Measurements from ENCODE around the gene ABCB4. TPM values are rescaled to one million over a fixed set of nuclear protein-coding genes. Genes with fewer than 3 reads are reported as not detected.

The ABCB4 gene
- 1 to 10 TPM in 2 of 4 donors, under 1 TPM in 1, not detected in 1; 0.29 to 2.4 (median 1.1) TPM for total RNA-seq

DNA sequence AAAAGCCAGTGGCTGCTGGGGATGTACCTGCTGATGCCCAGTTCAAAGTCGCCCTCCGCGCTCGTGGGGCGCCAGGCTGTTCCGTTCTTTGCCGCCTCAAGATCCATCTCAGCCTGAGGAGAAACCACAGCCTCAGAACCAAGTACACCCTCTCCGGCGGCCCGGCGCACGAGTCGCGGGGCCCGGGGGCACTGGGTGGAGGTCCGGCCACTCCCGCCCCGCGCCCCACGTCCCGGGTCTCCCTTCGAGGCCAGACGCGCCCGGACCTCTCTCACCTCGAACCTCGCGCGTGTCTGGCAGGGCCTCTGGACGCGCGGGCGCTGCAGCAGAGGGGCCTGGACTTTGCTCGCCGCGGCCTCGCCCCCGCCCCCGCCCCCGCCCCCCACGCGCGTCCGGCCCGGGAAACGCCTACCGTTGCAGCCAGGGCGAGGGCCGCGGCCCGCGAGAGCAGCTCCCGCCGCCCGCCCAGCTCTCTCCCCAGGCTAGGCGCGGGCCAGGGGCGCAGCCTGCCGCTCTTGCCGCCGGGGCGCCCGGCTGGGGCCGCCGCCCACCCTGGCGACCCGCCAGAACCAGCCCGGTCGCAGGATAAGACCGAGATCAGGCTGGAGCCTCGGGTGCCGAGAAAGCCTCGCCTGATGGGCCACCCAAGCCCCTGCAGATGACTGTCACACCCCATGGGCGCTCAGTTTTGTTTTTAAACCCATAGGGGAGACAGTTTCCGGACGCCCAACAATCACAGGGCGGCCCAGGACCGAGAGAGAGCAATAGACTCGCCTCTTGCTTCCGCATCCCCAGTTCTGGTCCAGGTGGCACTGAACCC, at the start of gene ABCB4:
ABCB4 (minus strand) TSS at position 322 of the 820 bp plus-strand sequence; CDS start at position 107, 215 bp downstream.
- Histone ChIP-seq H3K36me3 (no peaks in the 10 kb centered on the region), H3K4me3 (peak within 1 kb of the TSS; percentile 4 to 21), H3K27me3 (no peaks in the 10 kb centered on the region), H3K27ac (no peak within 1 kb of the TSS), H3K4me1 (no peaks in the 10 kb centered on the region), H3K9me3 (no peaks in the 10 kb centered on the region)
- no peak for TF ChIP-seq POLR2A (IDR thresholded peaks at IDR 0.05)
- TF ChIP-seq, protein P1, sequence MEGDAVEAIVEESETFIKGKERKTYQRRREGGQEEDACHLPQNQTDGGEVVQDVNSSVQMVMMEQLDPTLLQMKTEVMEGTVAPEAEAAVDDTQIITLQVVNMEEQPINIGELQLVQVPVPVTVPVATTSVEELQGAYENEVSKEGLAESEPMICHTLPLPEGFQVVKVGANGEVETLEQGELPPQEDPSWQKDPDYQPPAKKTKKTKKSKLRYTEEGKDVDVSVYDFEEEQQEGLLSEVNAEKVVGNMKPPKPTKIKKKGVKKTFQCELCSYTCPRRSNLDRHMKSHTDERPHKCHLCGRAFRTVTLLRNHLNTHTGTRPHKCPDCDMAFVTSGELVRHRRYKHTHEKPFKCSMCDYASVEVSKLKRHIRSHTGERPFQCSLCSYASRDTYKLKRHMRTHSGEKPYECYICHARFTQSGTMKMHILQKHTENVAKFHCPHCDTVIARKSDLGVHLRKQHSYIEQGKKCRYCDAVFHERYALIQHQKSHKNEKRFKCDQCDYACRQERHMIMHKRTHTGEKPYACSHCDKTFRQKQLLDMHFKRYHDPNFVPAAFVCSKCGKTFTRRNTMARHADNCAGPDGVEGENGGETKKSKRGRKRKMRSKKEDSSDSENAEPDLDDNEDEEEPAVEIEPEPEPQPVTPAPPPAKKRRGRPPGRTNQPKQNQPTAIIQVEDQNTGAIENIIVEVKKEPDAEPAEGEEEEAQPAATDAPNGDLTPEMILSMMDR (IDR thresholded peaks at IDR 0.05), result no peak
- intact Hi-C loops (cut with DNase I; ENCODE audit: low total_unique reads), result no loop called here
- DNase-seq, result no peak

DNA sequence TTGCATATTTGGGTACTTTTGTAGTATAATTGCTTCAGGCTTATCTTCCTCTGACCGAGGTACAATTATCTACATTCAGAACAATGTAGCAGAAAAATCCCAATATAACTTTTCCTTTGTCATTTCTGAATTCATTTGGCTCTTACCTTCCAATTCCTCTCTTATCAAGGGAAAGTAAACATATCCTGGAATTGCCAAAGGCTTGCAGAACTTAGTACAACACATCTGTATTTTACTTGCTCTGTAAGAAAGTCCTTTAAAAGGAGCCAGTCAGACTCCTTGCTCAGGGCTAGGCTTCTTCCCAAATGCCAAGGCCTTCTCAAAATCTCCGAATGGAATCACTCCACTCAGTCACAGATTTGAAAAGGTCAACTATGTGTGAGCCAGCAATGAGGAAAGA, 43.3 kb upstream of the ABCB4 start:
- Histone ChIP-seq H3K27me3 (no peaks in the 10 kb centered on the region), H3K36me3 (no peaks in the 10 kb centered on the region), H3K4me1 (no peaks in the 10 kb centered on the region), H3K27ac (no peak overlapping the region), H3K9me3 (no peaks in the 10 kb centered on the region), H3K4me3 (no peak overlapping the region)
- TF ChIP-seq, protein P1 (IDR thresholded peaks at IDR 0.05), result no peak
- no peak for TF ChIP-seq POLR2A (IDR thresholded peaks at IDR 0.05)
- no peak for DNase-seq
- intact Hi-C loops (cut with DNase I; ENCODE audit: low total_unique reads), result no loop called here

DNA sequence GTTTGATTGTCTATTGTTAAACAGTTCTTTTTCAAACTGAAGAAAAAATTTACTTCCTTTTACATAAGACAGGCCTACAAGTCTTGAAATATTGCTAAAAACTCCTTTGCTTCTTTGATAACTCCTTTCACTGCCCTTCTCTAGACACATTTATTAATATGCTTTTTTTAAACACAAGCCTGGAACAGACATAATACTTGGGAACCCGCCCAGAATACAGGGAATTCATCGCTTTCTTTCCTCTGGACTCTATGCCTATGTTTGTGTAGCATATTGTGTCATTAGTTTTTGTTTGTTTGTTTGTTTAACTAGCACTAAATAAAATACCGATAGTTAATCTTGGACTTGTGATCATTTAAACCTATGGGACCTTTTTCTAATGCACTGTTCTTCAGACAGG, 42.4 kb upstream of the ABCB4 start:
- no peaks in the 10 kb centered on the region for H3K36me3 ChIP-seq
- intact Hi-C loops (cut with DNase I; ENCODE audit: low total_unique reads), result no loop called here
- H3K27me3 ChIP-seq, result no peaks in the 10 kb centered on the region
- no peaks in the 10 kb centered on the region for H3K9me3 ChIP-seq
- H3K4me3 ChIP-seq, result no peak overlapping the region
- H3K27ac ChIP-seq, result no peak overlapping the region
- H3K4me1 ChIP-seq, result no peaks in the 10 kb centered on the region
- TF ChIP-seq, protein P1 (IDR thresholded peaks at IDR 0.05), result no peak
- no peak for DNase-seq

GRCh38 chr7:87517136-87517815, 41.8 kb upstream of the ABCB4 start:
- H3K36me3 ChIP-seq, result no peaks in the 10 kb centered on the region
- DNase-seq, result no peak
- H3K4me1 ChIP-seq, result no peaks in the 10 kb centered on the region
- intact Hi-C loops (cut with DNase I; ENCODE audit: low total_unique reads), result no loop called here
- no peaks in the 10 kb centered on the region for H3K27me3 ChIP-seq
- no peaks in the 10 kb centered on the region for H3K9me3 ChIP-seq
- TF ChIP-seq, protein P1 (IDR thresholded peaks at IDR 0.05), result no peak
- TF ChIP-seq POLR2A (IDR thresholded peaks at IDR 0.05), result no peak
- H3K27ac ChIP-seq, result no peak overlapping the region
- no peak overlapping the region for H3K4me3 ChIP-seq

GRCh38 chr7:87513735-87514335, 38.4 kb upstream of the ABCB4 start:
- TF ChIP-seq POLR2A (IDR thresholded peaks at IDR 0.05), result no peak
- TF ChIP-seq, protein P1 (IDR thresholded peaks at IDR 0.05), result no peak
- H3K27ac ChIP-seq, result no peak overlapping the region
- no peaks in the 10 kb centered on the region for H3K36me3 ChIP-seq
- no peak overlapping the region for H3K4me3 ChIP-seq
- H3K9me3 ChIP-seq, result no peaks in the 10 kb centered on the region
- intact Hi-C loops (cut with DNase I; ENCODE audit: low total_unique reads), result no loop called here
- no peaks in the 10 kb centered on the region for H3K4me1 ChIP-seq
- no peak for DNase-seq
- H3K27me3 ChIP-seq, result no peaks in the 10 kb centered on the region

All from uterus (tissue), 4 donors.